CD14-positive monocyte (primary cell): Measurements from ENCODE around the gene FGA. TPM values are rescaled to one million over a fixed set of nuclear protein-coding genes. Genes with fewer than 3 reads are reported as not detected.
A peak's percentile ranks its signal among the peaks of the same experiment; 100 is the strongest.

Experiments used
- DNase-seq, 3 donors: peaks; one replicate each; pipeline ENCODE4 v3.0.0-alpha.2; 2011 to 2022
- H2AFZ ChIP-seq: 2 replicates; pipeline ENCODE4 v1.6.0; 2012; ENCODE audit warnings: mild to moderate bottlenecking, low read depth, low read length, inconsistent platforms; ENCODE audit not compliant: insufficient read depth, poor library complexity, severe bottlenecking
- H3K27ac ChIP-seq, 2 donors: 1 replicate in 1 of 2; 2 replicates in 1 of 2; pipeline ENCODE4 v1.5.1; 2012 to 2013; ENCODE audit warnings: low read length in 2 of 2, control low read depth in 1 of 2, inconsistent platforms in 1 of 2, low read depth in 1 of 2, mild to moderate bottlenecking in 1 of 2
- H3K27me3 ChIP-seq, 2 donors: one replicate each; pipeline versions ENCODE4 v1.6.0 to v1.6.1; 2011 to 2013; ENCODE audit warnings: low read length in 2 of 2; ENCODE audit not compliant: control insufficient read depth in 2 of 2, insufficient read depth in 2 of 2
- H3K36me3 ChIP-seq, 2 donors: replicated peaks in 1 of 2; 1 replicate in 1 of 2; 2 replicates in 1 of 2; pipeline versions ENCODE4 v1.5.1 to v1.6.1; 2012 to 2013; ENCODE audit warnings: low read length in 2 of 2, control low read depth in 1 of 2, inconsistent platforms in 1 of 2, mild to moderate bottlenecking in 1 of 2; ENCODE audit not compliant: insufficient read depth in 2 of 2, control insufficient read depth in 1 of 2
- H3K4me1 ChIP-seq, 2 donors: 1 replicate in 1 of 2; 2 replicates in 1 of 2; pipeline versions ENCODE4 v1.5.1 to v1.6.1; 2012 to 2013; ENCODE audit warnings: low read length in 2 of 2, control low read depth in 1 of 2, inconsistent platforms in 1 of 2, mild to moderate bottlenecking in 1 of 2, moderate library complexity in 1 of 2; ENCODE audit not compliant: insufficient read depth in 2 of 2, control insufficient read depth in 1 of 2
- H3K4me2 ChIP-seq: replicated peaks from 2 replicates; pipeline ENCODE3; 2012; ENCODE audit warnings: low read length, moderate library complexity, mild to moderate bottlenecking; ENCODE audit not compliant: poor library complexity, severe bottlenecking; ENCODE audit errors: extremely low read depth
- H3K4me3 ChIP-seq, 3 experiments: fragments of 200-600 bp in 1 of 3; sonication (generic) in 1 of 3; replicated peaks in 1 of 3; 1 replicate in 2 of 3; 2 replicates in 1 of 3; pipeline ENCODE4 v1.5.1; 2011 to 2013; ENCODE audit warnings: low read length in 3 of 3, mild to moderate bottlenecking in 3 of 3, control low read depth in 2 of 3, low read depth in 2 of 3, inconsistent platforms in 1 of 3, moderate library complexity in 1 of 3
- H3K79me2 ChIP-seq: 2 replicates; pipeline ENCODE4 v1.6.0; 2012; ENCODE audit warnings: mild to moderate bottlenecking, control low read depth, inconsistent platforms, low read length, moderate library complexity; ENCODE audit not compliant: insufficient read depth
- H3K9ac ChIP-seq: 2 replicates; pipeline ENCODE4 v1.6.0; 2017; ENCODE audit warnings: low read length, mild to moderate bottlenecking; ENCODE audit not compliant: insufficient read depth, poor library complexity, severe bottlenecking
- H3K9me3 ChIP-seq, 2 donors: replicated peaks in 1 of 2; 1 replicate in 1 of 2; 2 replicates in 1 of 2; pipeline versions ENCODE4 v1.5.1 to v1.6.1; 2012 to 2013; ENCODE audit warnings: low read length in 2 of 2, control low read depth in 1 of 2; ENCODE audit not compliant: control insufficient read depth in 1 of 2, insufficient read depth in 1 of 2
- H4K20me1 ChIP-seq: 2 replicates; pipeline ENCODE4 v1.6.0; 2012; ENCODE audit warnings: mild to moderate bottlenecking, low read length, control low read depth, moderate library complexity; ENCODE audit not compliant: insufficient read depth
- H3K27ac Mint-ChIP-seq, 7 donors: one replicate each; pipeline ENCODE4 v1.8.0; 2020; ENCODE audit warnings: mild to moderate bottlenecking in 7 of 7, mixed read lengths in 7 of 7, moderate library complexity in 6 of 7, inconsistent platforms in 2 of 7
- H3K27me3 Mint-ChIP-seq, 3 donors: one replicate each; pipeline ENCODE4 v1.8.0; 2021 to 2022; ENCODE audit warnings: low read depth in 3 of 3, mild to moderate bottlenecking in 3 of 3, mixed read lengths in 3 of 3, moderate library complexity in 3 of 3, inconsistent platforms in 1 of 3
- H3K36me3 Mint-ChIP-seq, 2 donors: one replicate each; pipeline ENCODE4 v1.8.0; 2020; ENCODE audit warnings: mixed read lengths in 2 of 2, inconsistent platforms in 1 of 2, mild to moderate bottlenecking in 1 of 2
- H3K4me1 Mint-ChIP-seq: one replicate; pipeline ENCODE4 v1.8.0; 2020; ENCODE audit warnings: mild to moderate bottlenecking, mixed read lengths
- H3K4me3 Mint-ChIP-seq, 2 donors: one replicate each; pipeline ENCODE4 v1.8.0; 2020; ENCODE audit warnings: mild to moderate bottlenecking in 2 of 2, mixed read lengths in 2 of 2, moderate library complexity in 1 of 2
- H3K9me3 Mint-ChIP-seq, 7 donors: one replicate each; pipeline ENCODE4 v1.8.0; 2020 to 2022; ENCODE audit warnings: mixed read lengths in 7 of 7, mild to moderate bottlenecking in 6 of 7, moderate library complexity in 6 of 7, inconsistent platforms in 2 of 7
- WGBS: methylation state at CpG from one replicate; pipeline ENCODE4 v1.1.5; 2013; ENCODE audit warnings: missing lambda C conversion rate; ENCODE audit not compliant: insufficient coverage; 5-methylcytosine and 5-hydroxymethylcytosine counted together
- intact Hi-C, 2 donors: fragments of 100-400 bp; cut with micrococcal nuclease; formaldehyde crosslinking; loops; one replicate each; pipeline versions ENCODE4 v1.15.0 to v1.15.1; 2023
- polyA minus RNA-seq: library from RNA; depleted of rRNA, polyadenylated mRNA; stranded (reverse); fragments of >200 nt; gene quantifications from 2 replicates; pipeline ENCODE4 v1.2.3, GENCODE V29; 2012
- polyA plus RNA-seq, 3 donors: library from polyadenylated mRNA; depleted of rRNA in 1 of 3; unstranded in 2 of 3; stranded (reverse) in 1 of 3; fragments of 300-500 nt in 2 of 3; fragments of >200 nt in 1 of 3; fragmentation: Illumina TruSeq in 2 of 3; gene quantifications; 1 replicate in 2 of 3; 2 replicates in 1 of 3; pipeline ENCODE4 v1.2.3, GENCODE V29; 2012 to 2021
- total RNA-seq, 12 experiments: library from RNA in 1 of 12; stranded (reverse) in 1 of 12; fragments of 120-200 nt in 1 of 12; gene quantifications; one replicate each; pipeline ENCODE4 v1.2.4 and lab custom pipeline; 2013 to 2026; ENCODE audit warnings: mixed read lengths in 6 of 12, inconsistent platforms in 1 of 12
- TF ChIP-seq, protein P1 (sequence below): fragments of 200-600 bp; IDR thresholded peaks from one replicate; pipeline ENCODE4 v1.8.0; 2022; ENCODE audit warnings: antibody characterized with exemption, mild to moderate bottlenecking

Gene FGA
- not detected for total RNA-seq (2013)
- polyA plus RNA-seq (not detected), polyA minus RNA-seq (not detected in 2 replicates), total RNA-seq (lab: John Stamatoyannopoulos, UW) (0 to 1.7 (median 0) reads per million in 11 experiments)

DNA sequence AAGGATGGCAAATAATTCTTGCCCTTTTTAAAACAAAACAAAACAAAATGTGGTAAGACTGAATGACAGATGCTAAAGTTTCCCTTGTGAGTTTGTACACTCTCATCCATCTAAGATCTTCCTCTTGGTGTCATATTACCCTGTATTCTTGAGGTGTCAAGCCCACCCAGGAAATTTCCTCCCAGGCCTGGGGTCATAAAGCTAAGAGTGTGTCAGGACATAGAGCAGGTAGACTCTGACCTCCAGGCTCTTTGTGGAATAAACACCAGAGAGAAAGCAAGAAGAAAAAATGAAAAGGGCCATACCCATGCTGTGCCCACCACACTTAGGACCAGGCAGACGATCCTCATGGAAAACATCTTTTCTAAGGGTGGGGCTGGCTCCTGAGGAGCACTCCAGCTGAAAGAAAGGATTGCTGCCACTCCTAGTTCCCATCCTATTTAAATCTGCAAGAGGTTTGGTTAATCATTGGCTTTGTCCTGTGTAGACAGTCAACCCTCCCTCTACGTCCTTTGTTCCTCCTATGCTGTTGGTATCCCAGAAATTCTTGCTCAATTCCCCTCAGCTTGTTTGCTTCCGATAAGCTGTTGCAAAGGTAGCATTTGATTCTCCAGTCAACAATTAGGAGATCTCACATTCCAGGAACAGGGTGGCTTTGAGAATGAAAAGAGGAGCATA lies at the start of gene FGA:
Gene FGA, minus strand, starts transcription at position 414 of the 678 bp plus-strand sequence. Its CDS starts 55 bp downstream, at position 359.
- WGBS = no CpG with 5 or more reads among the region's 3 CpGs
- Histone ChIP-seq H3K9ac (no peak within 1 kb of the TSS), H3K27ac (no peak within 1 kb of the TSS), H3K27me3 (peaks cover 0 to 2% of the 10 kb centered on the region in 2 donors), H2AFZ (no peak within 1 kb of the TSS), H3K4me2 (no peak within 1 kb of the TSS), H3K36me3 (no peaks in the 10 kb centered on the region), H3K4me1 (no peaks in the 10 kb centered on the region), H4K20me1 (no peaks in the 10 kb centered on the region), H3K9me3 (no peaks in the 10 kb centered on the region), H3K79me2 (no peaks in the 10 kb centered on the region), H3K4me3 (no peak within 1 kb of the TSS)
- Mint-ChIP-seq H3K9me3 (peaks cover 0 to 1% (median 0%) of the 10 kb centered on the region in 7 donors), H3K27me3 (peaks cover 6 to 10% (median 8%) of the 10 kb centered on the region in 3 donors), H3K27ac (no peak within 1 kb of the TSS), H3K4me1 (no peaks in the 10 kb centered on the region), H3K4me3 (no peak within 1 kb of the TSS), H3K36me3 (no peaks in the 10 kb centered on the region)
- intact Hi-C loops = no loop called here
- DNase-seq = no peak
- TF ChIP-seq, protein P1, sequence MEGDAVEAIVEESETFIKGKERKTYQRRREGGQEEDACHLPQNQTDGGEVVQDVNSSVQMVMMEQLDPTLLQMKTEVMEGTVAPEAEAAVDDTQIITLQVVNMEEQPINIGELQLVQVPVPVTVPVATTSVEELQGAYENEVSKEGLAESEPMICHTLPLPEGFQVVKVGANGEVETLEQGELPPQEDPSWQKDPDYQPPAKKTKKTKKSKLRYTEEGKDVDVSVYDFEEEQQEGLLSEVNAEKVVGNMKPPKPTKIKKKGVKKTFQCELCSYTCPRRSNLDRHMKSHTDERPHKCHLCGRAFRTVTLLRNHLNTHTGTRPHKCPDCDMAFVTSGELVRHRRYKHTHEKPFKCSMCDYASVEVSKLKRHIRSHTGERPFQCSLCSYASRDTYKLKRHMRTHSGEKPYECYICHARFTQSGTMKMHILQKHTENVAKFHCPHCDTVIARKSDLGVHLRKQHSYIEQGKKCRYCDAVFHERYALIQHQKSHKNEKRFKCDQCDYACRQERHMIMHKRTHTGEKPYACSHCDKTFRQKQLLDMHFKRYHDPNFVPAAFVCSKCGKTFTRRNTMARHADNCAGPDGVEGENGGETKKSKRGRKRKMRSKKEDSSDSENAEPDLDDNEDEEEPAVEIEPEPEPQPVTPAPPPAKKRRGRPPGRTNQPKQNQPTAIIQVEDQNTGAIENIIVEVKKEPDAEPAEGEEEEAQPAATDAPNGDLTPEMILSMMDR = no peak

DNA sequence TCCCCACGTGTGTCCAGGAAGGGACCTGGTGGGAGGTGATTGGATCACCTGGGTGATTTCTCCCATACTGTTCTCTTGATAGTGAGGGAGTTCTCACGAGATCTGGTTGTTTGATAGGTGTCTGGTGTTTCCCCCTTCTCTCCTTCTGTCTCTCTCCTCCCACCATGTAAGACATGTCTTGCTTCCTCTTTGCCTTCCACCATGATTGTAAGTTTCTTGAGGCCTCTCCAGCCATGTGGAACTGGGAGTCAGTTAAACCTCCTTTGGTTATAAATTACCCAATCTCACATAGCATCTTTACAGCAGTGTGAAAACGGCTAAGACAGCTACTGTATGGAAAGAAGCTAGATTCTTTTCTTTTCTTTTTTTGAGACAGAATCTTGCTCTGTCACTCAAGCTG lies 43.5 kb upstream of the FGA start:
- H3K36me3 ChIP-seq = no peaks in the 10 kb centered on the region
- Mint-ChIP-seq H3K4me1 (no peaks in the 10 kb centered on the region), H3K9me3 (peaks cover 0 to 3% (median 2%) of the 10 kb centered on the region in 7 donors), H3K27me3 (peaks cover 0 to 14% (median 3%) of the 10 kb centered on the region in 3 donors), H3K27ac (peak overlapping the region in 1 of 7 donors; percentile 31), H3K36me3 (no peaks in the 10 kb centered on the region), H3K4me3 (no peak overlapping the region)
- peaks cover 0 to 5% of the 10 kb centered on the region in 2 donors for H3K27me3 ChIP-seq
- H3K9ac ChIP-seq = no peak overlapping the region
- no peak overlapping the region for H3K27ac ChIP-seq
- H3K4me1 ChIP-seq = no peaks in the 10 kb centered on the region
- DNase-seq = no peak
- intact Hi-C loops = no loop called here
- TF ChIP-seq, protein P1 = no peak
- no CpG with 5 or more reads among the region's 3 CpGs for WGBS
- H4K20me1 ChIP-seq = no peaks in the 10 kb centered on the region
- H2AFZ ChIP-seq = no peak overlapping the region
- H3K79me2 ChIP-seq = no peaks in the 10 kb centered on the region
- H3K9me3 ChIP-seq = no peaks in the 10 kb centered on the region
- H3K4me3 ChIP-seq = no peak overlapping the region
- H3K4me2 ChIP-seq = no peak overlapping the region
